DMS153 (cell line): ENCODE results near the gene GBF1.

Experiments used
- DNase-seq: peaks from one replicate; lab custom pipeline; 2025; lab: John Stamatoyannopoulos, UW

The GBF1 gene

GRCh38 chr10:102425444-102425843, 180.1 kb downstream of the GBF1 start:
- no peak for DNase-seq

GRCh38 chr10:102426803-102427287, 181.5 kb downstream of the GBF1 start:
- DNase-seq: no peak

- no peak for DNase-seq
These were observed 184.1 kb downstream of the GBF1 start for GRCh38 chr10:102429468-102429867.

- no peak for DNase-seq
These were observed 186.3 kb downstream of the GBF1 start for GRCh38 chr10:102431452-102432124.
